KOPT-K1 (cell line): ENCODE data around the gene GPR78.

Experiments
- H3K27ac ChIP-seq: fragments of 200-600 bp; sonication (generic); 2 replicates; pipeline ENCODE4 v1.5.1; 2016; ENCODE audit warnings: antibody characterized with exemption, mild to moderate bottlenecking, low read depth, low read length; ENCODE audit not compliant: poor library complexity, severe bottlenecking
- H3K36me3 ChIP-seq: fragments of 200-600 bp; sonication (generic); 2 replicates; pipeline ENCODE4 v1.5.1; 2017; ENCODE audit warnings: antibody characterized with exemption, mild to moderate bottlenecking, low read length, moderate library complexity; ENCODE audit not compliant: insufficient read depth
- H3K9me3 ChIP-seq: fragments of 200-600 bp; sonication (generic); 2 replicates; pipeline ENCODE4 v1.5.1; 2017; ENCODE audit warnings: antibody characterized with exemption, low read length, mild to moderate bottlenecking; ENCODE audit not compliant: insufficient read depth, poor library complexity, severe bottlenecking

Gene GPR78, protein sequence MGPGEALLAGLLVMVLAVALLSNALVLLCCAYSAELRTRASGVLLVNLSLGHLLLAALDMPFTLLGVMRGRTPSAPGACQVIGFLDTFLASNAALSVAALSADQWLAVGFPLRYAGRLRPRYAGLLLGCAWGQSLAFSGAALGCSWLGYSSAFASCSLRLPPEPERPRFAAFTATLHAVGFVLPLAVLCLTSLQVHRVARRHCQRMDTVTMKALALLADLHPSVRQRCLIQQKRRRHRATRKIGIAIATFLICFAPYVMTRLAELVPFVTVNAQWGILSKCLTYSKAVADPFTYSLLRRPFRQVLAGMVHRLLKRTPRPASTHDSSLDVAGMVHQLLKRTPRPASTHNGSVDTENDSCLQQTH

DNA sequence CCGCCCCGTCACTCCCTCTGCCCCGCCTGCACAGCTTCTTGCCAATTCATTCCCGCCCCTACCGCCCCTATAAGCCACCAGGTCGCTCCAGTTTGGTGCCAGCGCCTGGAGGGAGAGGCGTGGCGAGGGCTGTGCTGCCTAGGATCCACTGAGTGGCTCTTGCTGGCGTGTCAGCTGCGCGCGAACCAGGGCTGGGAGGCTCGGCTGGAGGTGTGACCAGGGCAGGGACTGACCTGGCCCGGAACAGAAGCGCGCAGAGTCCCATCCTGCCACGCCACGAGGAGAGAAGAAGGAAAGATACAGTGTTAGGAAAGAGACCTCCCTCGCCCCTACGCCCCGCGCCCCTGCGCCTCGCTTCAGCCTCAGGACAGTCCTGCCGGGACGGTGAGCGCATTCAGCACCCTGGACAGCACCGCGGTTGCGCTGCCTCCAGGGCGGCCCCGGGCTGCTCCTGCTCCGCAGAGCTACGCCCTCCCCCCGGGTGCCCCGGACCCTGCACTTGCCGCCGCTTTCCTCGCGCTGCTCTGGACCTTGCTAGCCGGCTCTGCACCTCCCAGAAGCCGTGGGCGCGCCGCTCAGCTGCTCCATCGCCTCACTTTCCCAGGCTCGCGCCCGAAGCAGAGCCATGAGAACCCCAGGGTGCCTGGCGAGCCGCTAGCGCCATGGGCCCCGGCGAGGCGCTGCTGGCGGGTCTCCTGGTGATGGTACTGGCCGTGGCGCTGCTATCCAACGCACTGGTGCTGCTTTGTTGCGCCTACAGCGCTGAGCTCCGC is at the start of gene GPR78:
GPR78 (plus strand) TSS at position 72 of the 773 bp plus-strand sequence; CDS start at position 663, 591 bp downstream.
- Histone ChIP-seq H3K36me3 (no peaks in the 10 kb centered on the region), H3K9me3 (no peaks in the 10 kb centered on the region), H3K27ac (no peak within 1 kb of the TSS)

DNA sequence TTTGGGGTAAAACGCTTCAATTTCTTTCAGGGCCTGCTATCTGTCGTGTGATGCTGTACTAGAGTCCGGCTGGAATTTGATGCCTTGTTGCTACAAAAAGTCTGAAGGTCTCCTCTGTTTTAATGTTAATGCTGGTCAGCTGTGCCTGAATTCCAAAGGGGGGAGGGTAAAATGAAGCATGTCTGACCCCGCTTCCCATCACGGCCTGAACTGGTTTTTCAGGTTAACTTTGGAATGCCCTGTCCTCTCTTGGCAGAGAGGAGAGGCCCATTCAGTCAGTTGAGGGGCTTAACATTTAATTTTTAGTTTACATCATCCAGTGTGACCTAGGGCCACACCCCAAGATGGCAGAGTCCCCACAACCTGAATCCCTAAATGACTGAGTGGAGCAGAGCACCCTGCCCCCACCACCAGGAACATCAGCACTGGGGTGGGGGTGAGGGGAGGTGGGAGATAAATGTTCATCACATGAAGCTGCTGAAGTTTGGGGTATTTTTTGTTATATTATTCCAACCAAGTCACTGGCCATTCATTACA is 47.9 kb upstream of the GPR78 start:
- H3K36me3 ChIP-seq: no peaks in the 10 kb centered on the region
- H3K9me3 ChIP-seq: no peaks in the 10 kb centered on the region
- no peak overlapping the region for H3K27ac ChIP-seq

DNA sequence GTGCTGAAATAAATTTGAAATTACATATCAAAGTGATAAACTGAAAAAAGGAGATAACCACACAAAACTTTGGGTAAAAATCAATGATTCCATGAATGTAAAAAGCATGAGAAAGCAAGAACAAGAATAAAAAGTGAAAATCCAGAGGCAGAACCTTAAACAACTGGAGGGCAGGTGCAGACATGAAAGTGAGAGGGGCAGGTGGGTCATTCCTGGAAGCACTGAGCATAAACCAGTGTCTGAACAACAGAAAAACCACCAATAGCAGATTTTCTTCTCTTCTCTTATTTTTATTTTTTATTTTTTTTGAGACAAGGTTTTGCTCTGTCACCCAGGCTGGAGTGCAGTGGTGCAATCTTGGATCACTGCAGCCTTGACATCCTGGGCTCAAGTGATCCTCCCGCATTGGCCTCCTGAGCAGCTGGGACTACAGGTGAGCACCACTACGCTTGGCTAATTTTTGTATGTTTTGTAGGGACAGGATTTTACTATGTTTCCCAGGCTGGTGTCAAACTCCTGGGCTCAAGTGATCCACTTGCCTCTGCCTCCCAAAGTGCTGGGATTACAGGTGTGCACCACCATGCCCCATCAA is 46.8 kb upstream of the GPR78 start:
- Histone ChIP-seq H3K27ac (no peak overlapping the region), H3K9me3 (no peaks in the 10 kb centered on the region), H3K36me3 (no peaks in the 10 kb centered on the region)

DNA sequence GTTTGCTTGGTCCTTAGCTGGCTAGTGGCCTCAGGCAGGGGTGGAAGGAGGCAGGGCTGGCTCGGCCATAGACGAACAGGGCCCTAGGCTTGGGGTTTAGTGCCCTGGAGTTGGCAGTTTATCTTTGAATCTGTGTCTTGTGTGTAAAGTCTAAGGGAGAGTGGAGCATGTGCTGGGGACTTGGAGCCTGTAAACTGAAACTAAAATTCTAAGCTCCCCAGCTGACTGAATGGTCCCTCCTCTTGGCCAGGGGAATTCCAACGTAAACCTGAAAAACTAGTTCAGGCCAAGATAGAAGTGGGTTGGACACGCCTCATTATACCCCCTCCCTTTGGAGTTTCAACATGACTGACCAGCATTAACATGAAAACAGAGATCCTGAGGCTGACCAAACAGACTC is 46.1 kb upstream of the GPR78 start:
- H3K36me3 ChIP-seq: no peaks in the 10 kb centered on the region
- H3K9me3 ChIP-seq: no peaks in the 10 kb centered on the region
- H3K27ac ChIP-seq: no peak overlapping the region

DNA sequence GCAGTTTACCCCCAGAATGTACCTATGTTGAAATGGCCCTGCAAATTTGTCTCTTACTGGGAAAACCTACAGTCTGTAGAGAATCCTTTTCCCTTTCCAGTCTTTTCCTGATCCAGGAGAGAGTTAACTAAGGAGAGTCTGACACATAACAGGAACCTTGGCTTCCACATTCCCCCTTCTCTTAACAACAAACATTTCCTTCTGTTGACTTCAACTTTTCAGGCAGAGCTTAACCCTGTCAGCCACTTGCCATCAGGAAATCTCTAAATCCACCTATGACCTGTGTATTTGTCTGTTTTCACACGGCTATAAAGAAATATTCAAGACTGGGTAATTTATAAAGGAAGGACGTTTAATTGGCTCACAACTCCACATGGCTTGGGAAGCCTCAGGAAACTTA is 45.6 kb upstream of the GPR78 start:
- H3K36me3 ChIP-seq: no peaks in the 10 kb centered on the region
- H3K27ac ChIP-seq: no peak overlapping the region
- no peaks in the 10 kb centered on the region for H3K9me3 ChIP-seq

DNA sequence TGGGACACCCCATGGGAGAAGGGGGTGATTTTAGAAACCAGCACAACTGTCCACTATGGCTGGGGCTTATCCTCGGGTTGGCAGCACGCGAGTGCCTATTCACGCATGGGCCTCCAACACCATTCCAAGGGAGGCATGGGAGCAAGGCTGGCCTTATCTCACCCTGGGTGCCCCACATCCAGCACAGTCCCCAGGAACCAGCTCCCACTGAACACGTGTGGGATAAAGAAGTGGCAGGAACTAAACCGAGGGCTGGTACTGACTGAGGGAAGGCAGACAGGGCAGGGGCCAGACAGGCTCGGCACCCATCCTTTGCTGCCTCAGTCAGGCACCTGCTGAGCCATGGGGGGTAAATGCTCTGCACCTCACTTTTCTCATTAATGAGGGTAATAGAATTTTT is 43.7 kb upstream of the GPR78 start:
- H3K27ac ChIP-seq: no peak overlapping the region
- no peaks in the 10 kb centered on the region for H3K36me3 ChIP-seq
- H3K9me3 ChIP-seq: no peaks in the 10 kb centered on the region

DNA sequence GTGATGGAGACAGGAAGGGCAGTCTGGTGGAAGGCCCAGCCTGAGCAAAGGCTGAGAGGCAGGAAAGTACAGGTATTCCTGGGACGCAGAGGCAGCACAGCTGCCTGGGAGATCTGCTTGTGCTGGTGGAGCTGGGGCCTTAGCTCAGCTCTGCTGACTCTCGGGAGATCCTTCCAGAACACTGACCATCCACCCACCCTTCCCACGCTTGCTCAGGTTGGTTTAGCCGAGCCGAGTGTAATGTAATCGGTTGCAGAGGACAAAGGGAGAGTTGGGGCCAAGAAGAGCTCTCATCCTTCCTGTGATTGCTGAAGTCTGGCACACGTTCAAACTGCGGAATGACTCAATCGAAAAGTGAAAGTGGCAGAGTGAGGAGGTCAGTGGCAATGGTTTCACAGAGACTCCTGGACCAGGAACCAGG is 43.1 kb upstream of the GPR78 start:
- no peaks in the 10 kb centered on the region for H3K36me3 ChIP-seq
- no peaks in the 10 kb centered on the region for H3K9me3 ChIP-seq
- no peak overlapping the region for H3K27ac ChIP-seq

DNA sequence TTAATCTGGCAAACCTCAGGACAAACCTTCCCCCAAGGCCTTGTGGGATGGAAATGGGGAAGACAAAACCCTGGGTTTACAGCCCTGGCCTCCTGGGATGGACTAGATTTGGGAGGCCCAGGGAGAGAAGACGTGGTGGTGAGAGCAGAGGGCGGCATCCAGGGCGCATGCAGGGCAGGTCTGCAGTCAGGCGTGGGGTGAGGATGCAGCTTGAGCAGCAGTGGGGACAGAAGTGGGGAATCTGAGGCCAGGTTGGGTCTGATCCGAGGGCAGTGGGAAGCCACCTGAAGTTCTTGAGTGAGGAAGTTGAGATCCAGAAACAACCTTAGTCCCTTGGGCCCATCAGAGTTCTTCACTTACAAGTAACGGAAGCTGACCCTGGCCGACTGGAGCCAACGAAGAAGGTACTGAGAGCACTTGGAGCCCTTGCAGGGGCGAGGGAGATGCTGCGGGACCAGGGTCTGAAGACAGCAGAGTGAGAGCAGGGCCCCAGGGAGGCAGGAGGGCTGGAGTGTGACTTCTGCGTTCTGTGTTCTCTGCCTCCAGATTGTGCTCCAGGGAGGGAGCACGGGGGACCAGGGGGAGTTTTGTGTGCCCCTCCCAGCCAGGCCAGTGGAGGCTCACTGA is 42.0 kb upstream of the GPR78 start:
- Histone ChIP-seq H3K36me3 (no peaks in the 10 kb centered on the region), H3K27ac (no peak overlapping the region), H3K9me3 (no peaks in the 10 kb centered on the region)

DNA sequence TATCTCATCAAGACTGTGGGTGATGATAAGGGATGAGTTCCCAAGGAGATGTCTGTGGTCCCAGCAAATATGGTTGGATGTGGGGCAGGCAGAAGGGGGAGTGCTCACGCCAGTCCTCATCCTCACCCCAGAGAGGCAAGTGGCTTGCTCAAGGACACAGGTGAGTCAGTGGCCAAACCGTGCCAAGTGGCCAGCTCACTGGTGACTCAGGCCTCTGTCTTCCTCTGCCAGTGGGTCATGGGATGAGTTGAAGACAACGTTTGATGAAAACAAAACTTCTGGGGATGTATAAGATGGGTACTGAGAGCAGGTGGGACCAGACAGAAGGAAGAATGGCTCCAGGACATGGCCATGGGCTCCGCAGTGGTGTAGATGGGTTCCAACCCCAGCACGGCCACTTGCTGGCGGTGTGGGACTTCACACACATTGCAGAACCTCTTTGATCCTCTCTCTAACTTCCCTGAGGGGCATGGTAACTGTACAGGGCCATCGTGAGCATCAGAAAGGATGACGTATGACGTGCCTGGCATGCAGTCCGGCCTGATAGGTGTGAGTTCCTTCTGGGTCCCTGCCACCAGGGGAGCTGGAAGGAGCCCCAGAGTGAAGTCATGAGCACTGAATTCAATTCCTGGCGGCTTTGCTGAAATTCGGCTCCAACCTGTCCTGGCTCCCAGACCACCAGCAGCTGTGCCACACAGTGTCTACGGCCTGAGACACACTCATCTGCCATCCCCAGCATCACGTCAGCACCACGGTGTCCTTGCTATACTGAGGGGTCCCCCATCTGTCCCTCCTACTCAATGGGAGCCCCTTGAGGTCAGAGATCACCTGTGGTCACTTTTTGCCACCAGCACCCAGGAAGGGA is 41.3 kb upstream of the GPR78 start:
- no peaks in the 10 kb centered on the region for H3K9me3 ChIP-seq
- no peaks in the 10 kb centered on the region for H3K36me3 ChIP-seq
- H3K27ac ChIP-seq: no peak overlapping the region

DNA sequence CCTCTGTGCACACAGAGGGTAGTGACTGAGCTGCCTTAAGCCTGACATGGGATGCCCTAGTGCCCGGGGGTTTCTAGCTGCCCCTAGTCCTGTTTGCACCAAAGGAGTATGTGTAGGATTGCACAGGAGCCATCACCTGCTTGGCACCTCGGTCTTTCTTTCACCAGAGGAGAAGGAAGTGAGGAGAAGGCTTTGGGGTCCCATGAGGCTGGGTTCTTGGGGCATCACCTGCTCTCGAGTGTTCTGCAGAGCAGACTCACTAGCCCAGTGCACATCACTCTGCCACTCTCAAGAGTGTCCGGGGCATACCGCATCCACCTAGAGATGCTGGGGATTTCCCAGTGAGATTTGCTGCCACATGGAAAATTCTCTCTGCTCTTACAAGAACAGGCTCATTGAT is 40.5 kb upstream of the GPR78 start:
- H3K9me3 ChIP-seq: no peaks in the 10 kb centered on the region
- no peak overlapping the region for H3K27ac ChIP-seq
- no peaks in the 10 kb centered on the region for H3K36me3 ChIP-seq

DNA sequence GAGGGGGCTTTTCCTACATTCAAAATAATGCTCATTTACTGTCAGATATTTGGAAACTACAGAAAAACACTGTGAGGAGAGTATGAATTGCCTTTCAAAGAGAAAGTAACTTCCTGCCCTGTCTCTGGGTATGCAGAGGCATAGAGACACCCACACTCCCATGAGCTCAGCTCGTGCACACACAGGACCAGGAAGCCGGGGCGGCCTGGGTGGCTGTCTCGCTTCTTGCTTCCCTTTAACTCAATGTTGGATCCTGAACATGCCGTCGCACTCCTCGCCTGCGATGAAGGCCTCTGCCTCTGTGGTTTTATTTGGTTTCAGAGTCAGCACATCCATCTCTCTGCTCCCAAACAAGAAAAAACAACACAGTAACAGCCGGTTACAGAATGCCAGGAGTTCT is 40.1 kb upstream of the GPR78 start:
- no peak overlapping the region for H3K27ac ChIP-seq
- H3K36me3 ChIP-seq: no peaks in the 10 kb centered on the region
- H3K9me3 ChIP-seq: no peaks in the 10 kb centered on the region

DNA sequence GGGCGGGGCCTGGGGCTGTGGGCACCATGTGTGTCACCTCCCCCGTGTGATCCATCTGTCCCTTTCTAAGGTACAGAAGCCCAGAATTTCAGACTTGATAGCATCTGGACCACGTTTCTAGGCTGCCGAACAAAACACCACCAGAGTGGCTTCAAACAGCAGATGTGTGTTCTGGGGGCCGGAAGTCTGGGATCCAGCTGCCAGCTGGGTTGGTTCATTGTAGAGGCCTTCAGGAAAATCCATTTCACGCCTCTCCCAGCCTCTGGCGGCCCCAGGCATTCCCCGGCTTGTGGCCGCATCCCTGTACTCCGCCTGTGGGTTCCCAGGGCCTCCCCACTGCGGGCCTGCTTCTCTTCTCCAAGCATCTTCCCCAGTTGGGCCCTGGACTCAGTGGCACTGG is 39.6 kb upstream of the GPR78 start:
- no peak overlapping the region for H3K27ac ChIP-seq
- no peaks in the 10 kb centered on the region for H3K36me3 ChIP-seq
- no peaks in the 10 kb centered on the region for H3K9me3 ChIP-seq

DNA sequence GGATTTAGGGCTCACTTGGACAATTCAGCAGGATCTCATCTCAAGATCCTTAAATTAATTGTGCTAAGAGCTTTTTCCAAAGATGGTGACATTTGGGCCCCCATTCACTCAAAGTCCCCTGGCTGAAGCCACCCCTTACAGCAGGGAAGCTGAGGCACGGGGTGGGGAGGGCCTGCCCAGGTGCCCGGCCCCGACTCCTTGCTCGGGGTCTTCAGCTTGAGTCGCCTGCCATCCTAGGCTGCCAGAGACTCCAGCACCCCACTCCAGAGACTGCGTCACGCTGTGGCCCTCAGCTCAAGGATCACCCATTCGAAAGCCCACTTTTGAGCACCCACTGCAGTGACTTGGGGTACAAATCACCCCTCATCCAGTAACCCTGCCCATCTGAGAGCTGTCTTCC is 39.2 kb upstream of the GPR78 start:
- Histone ChIP-seq H3K9me3 (no peaks in the 10 kb centered on the region), H3K36me3 (no peaks in the 10 kb centered on the region), H3K27ac (no peak overlapping the region)

DNA sequence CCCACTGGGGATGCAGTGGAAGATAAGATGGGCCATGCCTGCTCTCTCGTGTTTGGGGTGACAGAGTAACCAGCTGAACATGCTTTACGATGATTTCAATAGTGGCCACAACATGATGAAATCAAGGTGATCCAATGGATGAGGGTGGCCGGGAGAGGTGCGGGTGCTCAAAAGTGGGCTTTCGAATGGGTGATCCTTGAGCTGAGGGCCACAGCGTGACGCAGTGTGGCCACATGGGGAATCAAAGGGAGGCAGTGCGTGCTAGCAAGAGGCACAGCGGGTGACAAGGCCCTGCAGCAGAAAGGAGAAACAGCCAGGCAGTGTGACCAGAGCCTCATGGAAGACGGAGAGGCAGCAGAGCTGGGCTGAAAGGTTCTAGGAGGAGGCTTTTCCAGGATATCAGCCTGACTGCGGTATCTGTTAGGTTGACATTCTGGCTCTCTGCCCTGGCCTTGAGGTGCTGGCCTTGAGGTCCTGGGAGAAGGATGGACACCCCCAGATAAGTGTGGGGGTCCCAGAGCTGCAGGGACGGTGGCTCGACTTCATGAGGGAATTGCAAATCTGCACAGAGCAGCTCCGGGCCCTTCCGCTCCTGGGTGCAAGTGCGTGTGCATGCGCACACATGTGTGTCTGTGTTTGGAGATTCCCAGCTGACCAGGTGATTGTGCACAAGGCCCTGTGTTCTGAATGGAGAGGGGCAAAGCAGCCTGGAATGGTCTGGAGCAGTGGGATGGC is 38.0 kb upstream of the GPR78 start:
- no peaks in the 10 kb centered on the region for H3K9me3 ChIP-seq
- no peaks in the 10 kb centered on the region for H3K36me3 ChIP-seq
- H3K27ac ChIP-seq: no peak overlapping the region
